Measurements from ENCODE around the gene MARK1. TPM values are rescaled to one million over a fixed set of nuclear protein-coding genes. Genes with fewer than 3 reads are reported as not detected.

The MARK1 gene
- total and polyA plus RNA-seq, 10 of the 15 experiments (the other 5 are each of a cell fraction or from before 2014, with no cell fraction given), result 0.02 to 0.67 (median 0.12) TPM; not detected in 6

DNA sequence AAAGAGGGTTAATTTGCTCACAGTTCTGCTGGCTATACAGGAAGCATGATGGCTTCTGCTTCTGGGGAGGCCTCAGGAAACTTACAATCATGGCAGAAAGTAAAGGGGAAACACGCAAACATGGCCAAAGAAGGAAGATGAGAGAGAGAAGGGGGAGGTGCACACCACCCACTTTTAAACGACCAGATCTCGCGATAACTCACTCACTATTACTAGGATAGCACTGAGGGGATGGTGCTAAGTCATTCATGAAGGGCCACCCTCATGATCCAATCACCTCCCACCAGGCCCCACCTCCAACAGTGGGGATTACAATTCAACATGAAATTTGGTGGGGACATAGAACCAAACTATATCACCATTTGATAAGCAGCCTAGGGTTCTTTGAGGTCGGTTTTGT, 159.9 kb downstream of the MARK1 start (continued):
- TF ChIP-seq PBX3 (IDR thresholded peaks at IDR 0.05; ENCODE audit: insufficient replicate concordance, low read depth, low read length), result no peak
- no peak for TF ChIP-seq GATAD2B (conservative IDR thresholded peaks at IDR 0.05; ENCODE audit: low read depth)
- no peak for TF ChIP-seq NR2C1 (IDR thresholded peaks at IDR 0.05)
- TF ChIP-seq SMARCA5 (IDR thresholded peaks at IDR 0.05), result no peak
- TF ChIP-seq ATF7 (IDR thresholded peaks at IDR 0.05; ENCODE audit: low read depth), result no peak
- no peak for TF ChIP-seq DPF2 (IDR thresholded peaks at IDR 0.05)
- TF ChIP-seq NR2F1 (conservative IDR thresholded peaks at IDR 0.05), result no peak
- no peak for TF ChIP-seq NFIC (IDR thresholded peaks at IDR 0.05; ENCODE audit: low read depth, low read length)
- TF ChIP-seq ATF3 (IDR thresholded peaks at IDR 0.05; ENCODE audit: borderline replicate concordance, extremely low read depth, low read depth, low read length), result no peak
- TF ChIP-seq RAD21 (IDR thresholded peaks at IDR 0.05; ENCODE audit: insufficient read depth, low read depth, low read length), result no peak

- Histone ChIP-seq H3K9me3 (replicated peaks; ENCODE audit: control insufficient read depth, insufficient read depth, low read length) (no peaks in the 10 kb centered on the region), H2AFZ (ENCODE audit: control insufficient read depth, low read depth, low read length) (peak overlapping the region; percentile 64), H3K4me2 (ENCODE audit: control insufficient read depth, insufficient read depth) (peak overlapping the region; percentile 77), H4K20me1 (ENCODE audit: control insufficient read depth, insufficient read depth) (no peaks in the 10 kb centered on the region), H3K36me3 (ENCODE audit: control insufficient read depth in 2 of 2, insufficient read depth in 2 of 2, low read length in 1 of 2) (no peaks in the 10 kb centered on the region), H3K4me3 (peak overlapping the region; percentile 5; the same call in 1 of the 2 replicates), H3K79me2 (ENCODE audit: control insufficient read depth, insufficient read depth, low read length) (no peaks in the 10 kb centered on the region), H3K9ac (ENCODE audit: control insufficient read depth, insufficient read depth, low read length) (no peak overlapping the region), H3K4me1 (ENCODE audit: control insufficient read depth, insufficient read depth, low read length) (no peaks in the 10 kb centered on the region), H3K27me3 (replicated peaks in 1 of 2; ENCODE audit: control insufficient read depth in 2 of 2, insufficient read depth in 2 of 2, low read length in 1 of 2) (0 out of 4 replicates have a peak, but pooled peaks cover 0 to 1% of the 10 kb centered on the region in 2 experiments), H3K27ac (ENCODE audit: control insufficient read depth, insufficient read depth) (no peak overlapping the region)
- in situ Hi-C loops (cut with MboI) (loop anchor here (10.0 kb wide), 1 partner anchor 85 kb away; no protein-coding TSS in a partner anchor), intact Hi-C loops (cut with micrococcal nuclease; ENCODE audit: unreplicated experiment) (loop anchor here (1.0 to 2.0 kb wide), 2 partner anchors 43 to 87 kb away; no protein-coding TSS in a partner anchor)
- ChIA-PET RAD21 (ENCODE audit: unreplicated experiment) (no interaction called here), CTCF (interaction anchor here (1.0 to 3.9 kb wide), 3 partner anchors 38 to 86 kb away, joined by 3 to 21 read pairs (median 5); no protein-coding TSS in a partner anchor), POLR2A (no interaction called here), SMC1A (ENCODE audit: uncharacterized antibody, unreplicated experiment) (no interaction called here)
- no TSS peak for BruUV-seq (replicated peaks)
- TF ChIP-seq BACH1 (IDR thresholded peaks at IDR 0.05; ENCODE audit: borderline replicate concordance) (no peak), BHLHE40 (IDR thresholded peaks at IDR 0.05; ENCODE audit: borderline replicate concordance in 1 of 2, low read depth in 2 of 2, low read length in 1 of 2) (no peak), CTCF (IDR thresholded peaks at IDR 0.05 in 2 of 3, conservative IDR thresholded peaks at IDR 0.05 in 1 of 3; ENCODE audit: control insufficient read depth in 2 of 3, extremely low read depth in 1 of 3, insufficient read depth in 1 of 3, low read depth in 3 of 3, low read length in 3 of 3) (no peak), ZNF217 (IDR thresholded peaks at IDR 0.05) (no peak), CBFB (IDR thresholded peaks at IDR 0.05; ENCODE audit: low read depth) (no peak)
- DNase-seq (ENCODE audit: low read depth, low spot score), result no peak
- no peak for ATAC-seq
- no peak for FAIRE-seq
- WGBS (ENCODE audit: insufficient coverage, insufficient replicate concordance, low lambda C conversion rate, missing lambda C conversion rate), result 37% methylated on average over 14 of the region's 14 CpGs
Measured at GRCh38 chr1:220689666-220690065, 161.7 kb downstream of the MARK1 start.

Data from GM12878 (cell line).